ENCODE data around the gene NOTCH4. TPM values are rescaled to one million over a fixed set of nuclear protein-coding genes. Genes with fewer than 3 reads are reported as not detected.

Gene NOTCH4
- total RNA-seq, 2 experiments from 2014 or later: 0.61 to 0.88 TPM

Small RNA genes within 50 kb of the gene (microRNA-seq; reads per million reads assigned to microRNA genes)
- gene MIR6721 (not detected), gene MIR6833 (not detected)

Other genes with a start within 250 kb of the NOTCH4 start
- 1 to 10 TPM; 2.3 to 3.4 TPM for gene C4A, start 242.0 kb downstream of the NOTCH4 start, total RNA-seq
- 1 to 10 TPM; 3.5 to 5.5 TPM for gene C4B, start 209.3 kb downstream of the NOTCH4 start, total RNA-seq
- under 1 TPM in 1 of 2 experiments, not detected in 1; 0.15 TPM for gene CYP21A2, start 185.7 kb downstream of the NOTCH4 start, total RNA-seq
- gene TNXB, start 114.7 kb downstream of the NOTCH4 start, total RNA-seq: 1 to 10 TPM; 3.1 to 5.5 TPM
- gene ATF6B, start 95.8 kb downstream of the NOTCH4 start, total RNA-seq: 100 to 1,000 TPM; 119 to 135 TPM
- 1 to 10 TPM; 7.4 to 7.9 TPM for gene FKBPL, start 93.8 kb downstream of the NOTCH4 start, total RNA-seq
- gene PRRT1, start 72.1 kb downstream of the NOTCH4 start, total RNA-seq: under 1 TPM; 0.23 to 0.28 TPM
- gene PPT2, start 69.9 kb downstream of the NOTCH4 start, total RNA-seq: 10 to 100 TPM; 13.9 to 21.9 TPM
- gene EGFL8, start 59.5 kb downstream of the NOTCH4 start, total RNA-seq: 10 to 100 TPM; 11.4 to 13.1 TPM
- gene AGPAT1, start 48.0 kb downstream of the NOTCH4 start, total RNA-seq: 10 to 100 TPM; 37.5 to 38.6 TPM
- 10 to 100 TPM; 41.0 to 51.9 TPM for gene RNF5, start 45.7 kb downstream of the NOTCH4 start, total RNA-seq
- 10 to 100 TPM; 20.7 to 22.0 TPM for gene AGER, start 39.8 kb downstream of the NOTCH4 start, total RNA-seq
- 10 to 100 TPM; 60.0 to 61.6 TPM for gene PBX2, start 33.9 kb downstream of the NOTCH4 start, total RNA-seq
- gene GPSM3, start 31.4 kb downstream of the NOTCH4 start, total RNA-seq: 100 to 1,000 TPM; 171 to 196 TPM
- not detected for gene TSBP1, start 147.8 kb upstream of the NOTCH4 start, total RNA-seq
- not detected for gene BTNL2, start 183.1 kb upstream of the NOTCH4 start, total RNA-seq
- 100 to 1,000 TPM; 311 to 313 TPM for gene HLA-DRA, start 215.8 kb upstream of the NOTCH4 start, total RNA-seq

All from activated CD8-positive, alpha-beta memory T cell treated with anti-CD3 and anti-CD28 coated beads, Interleukin-2, amount 10 ng/mL, durations not matched to agents 7 days and 5 days (primary cell).